Subcutaneous adipose tissue (tissue), 4 donors: ENCODE results near the gene PANX2. TPM values are rescaled to one million over a fixed set of nuclear protein-coding genes. Genes with fewer than 3 reads are reported as not detected.

Experiments used
- CTCF ChIP-seq: fragments of 450-650 bp; IDR thresholded peaks from one replicate; pipeline ENCODE4 v1.5.1; 2016; ENCODE audit warnings: low read depth, mild to moderate bottlenecking, control low read depth, antibody characterized with exemption, moderate library complexity
- total RNA-seq, 4 donors: library from RNA; depleted of rRNA; stranded (reverse); fragments of >200 nt; gene quantifications; one replicate each; pipeline ENCODE4 v1.1.0, GENCODE V29; 2016

The PANX2 gene
- total RNA-seq, result under 1 TPM in 1 of 4 donors, not detected in 3; 0.44 TPM

- no peak for TF ChIP-seq CTCF
Observed at GRCh38 chr22:50170453-50171318, at the start of gene PANX2. Gene PANX2, plus strand, starts transcription at chr22:50170731. Its CDS starts 0 bp downstream, at chr22:50170731.

- no peak for TF ChIP-seq CTCF
Observed at GRCh38 chr22:50121202-50121740, 49.3 kb upstream of the PANX2 start.

GRCh38 chr22:50123119-50123518 is 47.4 kb upstream of the PANX2 start:
- TF ChIP-seq CTCF, result no peak

GRCh38 chr22:50125029-50125428 is 45.5 kb upstream of the PANX2 start:
- TF ChIP-seq CTCF, result no peak

GRCh38 chr22:50129121-50129736 is 41.3 kb upstream of the PANX2 start:
- no peak for TF ChIP-seq CTCF

- TF ChIP-seq CTCF, result no peak
Observed at GRCh38 chr22:50131894-50132293, 38.6 kb upstream of the PANX2 start.

- TF ChIP-seq CTCF, result no peak
Observed at GRCh38 chr22:50134481-50134880, 36.0 kb upstream of the PANX2 start.
